ENCODE measurements around the gene PFKFB4.

PFKFB4 gene

DNA sequence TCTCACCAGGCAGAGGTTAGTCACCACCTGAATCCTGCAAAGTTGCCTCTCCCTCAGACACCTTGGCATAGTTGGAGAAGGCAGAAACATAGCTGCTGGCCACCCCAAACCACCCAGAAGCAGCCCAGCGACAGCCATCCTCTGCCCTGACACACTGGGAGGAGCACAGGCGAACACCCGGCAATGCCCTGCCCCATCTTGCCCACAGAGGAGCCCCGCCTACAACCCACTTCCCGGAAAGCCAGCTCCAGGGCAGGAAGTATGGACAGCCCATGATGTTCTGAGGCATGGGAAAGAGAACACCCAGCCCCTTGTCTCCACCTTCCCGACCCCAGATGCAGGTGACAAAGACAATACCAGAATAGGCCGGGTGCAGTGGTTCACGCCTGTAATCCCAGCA, 40.0 kb downstream of the PFKFB4 start:
- Histone ChIP-seq H3K4me1 (ENCODE audit: control insufficient read depth, insufficient read depth, low read length) (no peaks in the 10 kb centered on the region), H3K36me3 (ENCODE audit: control insufficient read depth in 2 of 2, insufficient read depth in 1 of 2, low read length in 2 of 2) (no peaks in the 10 kb centered on the region), H3K27ac (ENCODE audit: extremely low read depth, low read depth, low read length) (no peak overlapping the region), H3K4me3 (ENCODE audit: low read depth, low read length) (no peak overlapping the region), H3K9me3 (ENCODE audit: control insufficient read depth, insufficient read depth, low read depth, low read length) (no peaks in the 10 kb centered on the region)
- ChIA-PET POLR2A (no interaction called here), CTCF (interaction anchor here (0.7 to 1.9 kb wide), 2 partner anchors 26 to 80 kb away, joined by 3 to 6 read pairs; no protein-coding TSS in a partner anchor)
- TF ChIP-seq KLF10 (tag by site-specific recombination; IDR thresholded peaks at IDR 0.05) (no peak), ZNF266 (tag by site-specific recombination; IDR thresholded peaks at IDR 0.05; ENCODE audit: low read depth) (no peak), MZF1 (tag by site-specific recombination; IDR thresholded peaks at IDR 0.05; ENCODE audit: borderline replicate concordance) (no peak)
- TF ChIP-seq, protein P1, sequence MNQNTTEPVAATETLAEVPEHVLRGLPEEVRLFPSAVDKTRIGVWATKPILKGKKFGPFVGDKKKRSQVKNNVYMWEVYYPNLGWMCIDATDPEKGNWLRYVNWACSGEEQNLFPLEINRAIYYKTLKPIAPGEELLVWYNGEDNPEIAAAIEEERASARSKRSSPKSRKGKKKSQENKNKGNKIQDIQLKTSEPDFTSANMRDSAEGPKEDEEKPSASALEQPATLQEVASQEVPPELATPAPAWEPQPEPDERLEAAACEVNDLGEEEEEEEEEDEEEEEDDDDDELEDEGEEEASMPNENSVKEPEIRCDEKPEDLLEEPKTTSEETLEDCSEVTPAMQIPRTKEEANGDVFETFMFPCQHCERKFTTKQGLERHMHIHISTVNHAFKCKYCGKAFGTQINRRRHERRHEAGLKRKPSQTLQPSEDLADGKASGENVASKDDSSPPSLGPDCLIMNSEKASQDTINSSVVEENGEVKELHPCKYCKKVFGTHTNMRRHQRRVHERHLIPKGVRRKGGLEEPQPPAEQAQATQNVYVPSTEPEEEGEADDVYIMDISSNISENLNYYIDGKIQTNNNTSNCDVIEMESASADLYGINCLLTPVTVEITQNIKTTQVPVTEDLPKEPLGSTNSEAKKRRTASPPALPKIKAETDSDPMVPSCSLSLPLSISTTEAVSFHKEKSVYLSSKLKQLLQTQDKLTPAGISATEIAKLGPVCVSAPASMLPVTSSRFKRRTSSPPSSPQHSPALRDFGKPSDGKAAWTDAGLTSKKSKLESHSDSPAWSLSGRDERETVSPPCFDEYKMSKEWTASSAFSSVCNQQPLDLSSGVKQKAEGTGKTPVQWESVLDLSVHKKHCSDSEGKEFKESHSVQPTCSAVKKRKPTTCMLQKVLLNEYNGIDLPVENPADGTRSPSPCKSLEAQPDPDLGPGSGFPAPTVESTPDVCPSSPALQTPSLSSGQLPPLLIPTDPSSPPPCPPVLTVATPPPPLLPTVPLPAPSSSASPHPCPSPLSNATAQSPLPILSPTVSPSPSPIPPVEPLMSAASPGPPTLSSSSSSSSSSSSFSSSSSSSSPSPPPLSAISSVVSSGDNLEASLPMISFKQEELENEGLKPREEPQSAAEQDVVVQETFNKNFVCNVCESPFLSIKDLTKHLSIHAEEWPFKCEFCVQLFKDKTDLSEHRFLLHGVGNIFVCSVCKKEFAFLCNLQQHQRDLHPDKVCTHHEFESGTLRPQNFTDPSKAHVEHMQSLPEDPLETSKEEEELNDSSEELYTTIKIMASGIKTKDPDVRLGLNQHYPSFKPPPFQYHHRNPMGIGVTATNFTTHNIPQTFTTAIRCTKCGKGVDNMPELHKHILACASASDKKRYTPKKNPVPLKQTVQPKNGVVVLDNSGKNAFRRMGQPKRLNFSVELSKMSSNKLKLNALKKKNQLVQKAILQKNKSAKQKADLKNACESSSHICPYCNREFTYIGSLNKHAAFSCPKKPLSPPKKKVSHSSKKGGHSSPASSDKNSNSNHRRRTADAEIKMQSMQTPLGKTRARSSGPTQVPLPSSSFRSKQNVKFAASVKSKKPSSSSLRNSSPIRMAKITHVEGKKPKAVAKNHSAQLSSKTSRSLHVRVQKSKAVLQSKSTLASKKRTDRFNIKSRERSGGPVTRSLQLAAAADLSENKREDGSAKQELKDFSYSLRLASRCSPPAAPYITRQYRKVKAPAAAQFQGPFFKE (tag by site-specific recombination; IDR thresholded peaks at IDR 0.05; ENCODE audit: borderline replicate concordance), result no peak
- TF ChIP-seq, protein P2, sequence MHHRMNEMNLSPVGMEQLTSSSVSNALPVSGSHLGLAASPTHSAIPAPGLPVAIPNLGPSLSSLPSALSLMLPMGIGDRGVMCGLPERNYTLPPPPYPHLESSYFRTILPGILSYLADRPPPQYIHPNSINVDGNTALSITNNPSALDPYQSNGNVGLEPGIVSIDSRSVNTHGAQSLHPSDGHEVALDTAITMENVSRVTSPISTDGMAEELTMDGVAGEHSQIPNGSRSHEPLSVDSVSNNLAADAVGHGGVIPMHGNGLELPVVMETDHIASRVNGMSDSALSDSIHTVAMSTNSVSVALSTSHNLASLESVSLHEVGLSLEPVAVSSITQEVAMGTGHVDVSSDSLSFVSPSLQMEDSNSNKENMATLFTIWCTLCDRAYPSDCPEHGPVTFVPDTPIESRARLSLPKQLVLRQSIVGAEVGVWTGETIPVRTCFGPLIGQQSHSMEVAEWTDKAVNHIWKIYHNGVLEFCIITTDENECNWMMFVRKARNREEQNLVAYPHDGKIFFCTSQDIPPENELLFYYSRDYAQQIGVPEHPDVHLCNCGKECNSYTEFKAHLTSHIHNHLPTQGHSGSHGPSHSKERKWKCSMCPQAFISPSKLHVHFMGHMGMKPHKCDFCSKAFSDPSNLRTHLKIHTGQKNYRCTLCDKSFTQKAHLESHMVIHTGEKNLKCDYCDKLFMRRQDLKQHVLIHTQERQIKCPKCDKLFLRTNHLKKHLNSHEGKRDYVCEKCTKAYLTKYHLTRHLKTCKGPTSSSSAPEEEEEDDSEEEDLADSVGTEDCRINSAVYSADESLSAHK (tag by site-specific recombination; IDR thresholded peaks at IDR 0.05), result no peak

DNA sequence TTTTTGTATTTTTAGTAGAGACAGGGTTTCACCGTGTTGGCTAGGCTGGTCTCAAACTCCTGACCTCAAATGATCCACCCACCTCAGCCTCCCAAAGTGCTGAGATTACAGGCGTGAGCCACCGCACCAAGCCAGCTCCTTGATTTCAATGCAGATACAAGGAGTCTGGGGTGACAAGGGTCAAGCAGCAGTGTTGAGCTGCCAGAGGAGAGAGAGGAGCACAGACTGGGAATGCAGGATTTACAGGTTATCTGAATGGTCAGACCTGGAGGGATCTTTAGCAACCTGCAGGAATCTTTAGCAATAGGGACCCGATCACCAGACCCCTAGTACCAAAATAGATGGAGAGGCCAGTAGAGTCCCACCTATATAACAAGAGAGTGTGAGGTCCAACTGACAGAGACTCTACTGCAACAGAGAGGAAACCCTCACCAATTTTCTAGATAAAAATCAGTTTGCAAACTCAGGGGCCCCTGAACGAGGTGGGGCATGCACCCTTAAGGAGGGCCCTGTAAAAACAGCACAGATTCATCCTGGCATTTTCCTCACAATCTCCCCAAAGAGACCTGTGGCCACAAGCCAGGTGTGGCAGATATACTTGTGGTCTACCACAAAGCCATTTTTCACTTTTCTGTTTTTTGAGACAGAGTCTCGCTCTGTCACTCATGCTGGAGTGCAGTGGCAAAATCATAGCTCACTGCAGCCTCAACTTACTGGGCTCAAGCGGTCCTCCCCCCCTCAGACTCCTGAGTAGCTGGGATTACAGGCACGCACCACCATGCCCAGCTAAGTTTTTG, 42.0 kb downstream of the PFKFB4 start:
- no peak for TF ChIP-seq ZNF133 (tag by site-specific recombination; IDR thresholded peaks at IDR 0.05)
- TF ChIP-seq, protein P2 (tag by site-specific recombination; IDR thresholded peaks at IDR 0.05), result no peak
- no peak for TF ChIP-seq KLF10 (tag by site-specific recombination; IDR thresholded peaks at IDR 0.05)
- TF ChIP-seq ZNF558 (tag by site-specific recombination; IDR thresholded peaks at IDR 0.05), result no peak
- no peak for TF ChIP-seq GLI2 (tag by site-specific recombination; IDR thresholded peaks at IDR 0.05; ENCODE audit: borderline replicate concordance, low read depth)
- TF ChIP-seq ZNF560 (tag by site-specific recombination; IDR thresholded peaks at IDR 0.05; ENCODE audit: borderline replicate concordance), result no peak
- no peak for TF ChIP-seq BCL11B (tag by site-specific recombination; IDR thresholded peaks at IDR 0.05; ENCODE audit: low read depth)
- TF ChIP-seq ZNF677 (tag by site-specific recombination; IDR thresholded peaks at IDR 0.05), result no peak
- TF ChIP-seq ZNF623 (tag by site-specific recombination; IDR thresholded peaks at IDR 0.05), result no peak
- no peak for TF ChIP-seq ZNF654 (tag by site-specific recombination; IDR thresholded peaks at IDR 0.05; ENCODE audit: low read depth)
- ChIA-PET CTCF (no interaction called here), POLR2A (no interaction called here)
- Histone ChIP-seq H3K4me3 (ENCODE audit: low read depth, low read length) (no peak overlapping the region), H3K4me1 (ENCODE audit: control insufficient read depth, insufficient read depth, low read length) (no peaks in the 10 kb centered on the region), H3K36me3 (ENCODE audit: control insufficient read depth in 2 of 2, insufficient read depth in 1 of 2, low read length in 2 of 2) (no peaks in the 10 kb centered on the region), H3K9me3 (ENCODE audit: control insufficient read depth, insufficient read depth, low read depth, low read length) (no peaks in the 10 kb centered on the region), H3K27ac (ENCODE audit: extremely low read depth, low read depth, low read length) (no peak overlapping the region)
